Measurements from ENCODE around the gene GATD1.

The GATD1 gene

DNA sequence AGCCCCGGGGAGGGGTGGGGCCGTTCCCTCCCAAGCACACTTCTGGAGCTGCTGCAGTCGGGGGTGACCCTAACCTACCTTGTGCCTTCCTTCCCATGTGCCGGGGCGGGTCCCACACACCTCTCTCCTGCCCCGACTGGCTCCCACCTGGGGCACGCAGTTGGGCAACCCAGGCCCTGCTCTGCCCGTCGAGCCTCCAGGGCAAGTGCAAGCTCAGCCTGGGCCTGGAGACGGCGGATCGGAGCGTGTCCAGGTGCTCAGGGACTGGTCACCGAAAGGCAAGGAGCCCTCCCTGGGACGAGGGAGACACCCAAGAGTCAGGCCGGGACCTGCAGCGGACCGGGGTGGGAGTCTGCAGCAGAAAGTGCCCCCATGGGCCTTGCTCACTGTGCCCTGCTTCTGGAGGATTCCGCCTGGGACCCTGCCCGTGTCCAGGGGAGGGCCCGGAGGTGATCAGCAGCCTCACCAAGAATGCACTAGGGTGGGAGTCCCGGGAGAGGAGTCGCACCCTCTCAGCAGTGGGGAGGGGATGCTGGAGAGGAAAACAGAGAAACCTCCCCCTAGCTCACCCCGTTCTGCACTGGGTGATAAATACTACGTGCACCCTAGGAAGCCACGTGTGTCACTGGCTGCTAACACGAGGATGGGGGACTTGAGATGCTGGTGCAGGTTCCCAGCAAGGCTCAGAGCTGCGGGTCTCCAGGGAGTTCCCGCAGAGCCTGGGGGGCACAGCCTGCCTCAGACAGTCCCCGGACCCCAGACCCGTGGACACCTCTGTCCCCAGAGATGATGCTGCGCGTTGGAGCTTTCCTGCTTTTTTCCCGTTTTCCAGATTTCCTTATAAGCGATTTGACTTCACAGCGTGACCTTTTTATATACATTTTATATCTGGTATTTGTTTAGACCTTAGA lies 5.2 kb upstream of the GATD1 start:
- DNase-seq (ENCODE audit: low read depth in 1 of 2, low spot score in 1 of 2) = no peak

DNA sequence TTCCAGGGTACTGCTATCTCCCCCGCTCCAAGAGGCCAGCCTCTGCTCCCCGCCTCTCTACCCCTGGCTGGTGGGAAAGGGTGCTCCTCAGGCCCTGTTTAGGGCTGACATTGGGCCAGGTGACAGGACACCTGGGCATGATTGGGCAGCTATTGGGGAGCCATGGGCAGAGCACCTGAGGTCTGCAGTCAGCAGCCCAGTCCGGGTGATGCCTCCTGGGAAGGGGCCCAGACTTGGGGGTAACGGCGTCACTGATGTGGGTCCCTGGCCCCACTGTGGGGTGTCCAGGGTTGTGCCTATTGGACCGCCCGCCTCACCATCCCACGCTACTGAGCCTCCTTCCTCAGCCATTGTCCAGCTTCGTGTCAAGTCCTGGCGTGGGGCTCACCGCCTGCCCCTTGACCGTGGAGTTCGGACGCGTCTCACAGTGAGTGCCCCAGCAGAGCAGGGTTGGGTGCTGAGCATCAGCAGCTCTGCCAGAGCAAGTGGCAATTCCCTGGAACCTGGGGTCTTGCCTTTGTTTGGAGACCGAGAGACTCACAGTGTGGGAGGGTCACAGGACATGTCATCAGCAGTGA lies 2.8 kb upstream of the GATD1 start:
- no peak for DNase-seq (ENCODE audit: low read depth in 1 of 2, low spot score in 1 of 2)

DNA sequence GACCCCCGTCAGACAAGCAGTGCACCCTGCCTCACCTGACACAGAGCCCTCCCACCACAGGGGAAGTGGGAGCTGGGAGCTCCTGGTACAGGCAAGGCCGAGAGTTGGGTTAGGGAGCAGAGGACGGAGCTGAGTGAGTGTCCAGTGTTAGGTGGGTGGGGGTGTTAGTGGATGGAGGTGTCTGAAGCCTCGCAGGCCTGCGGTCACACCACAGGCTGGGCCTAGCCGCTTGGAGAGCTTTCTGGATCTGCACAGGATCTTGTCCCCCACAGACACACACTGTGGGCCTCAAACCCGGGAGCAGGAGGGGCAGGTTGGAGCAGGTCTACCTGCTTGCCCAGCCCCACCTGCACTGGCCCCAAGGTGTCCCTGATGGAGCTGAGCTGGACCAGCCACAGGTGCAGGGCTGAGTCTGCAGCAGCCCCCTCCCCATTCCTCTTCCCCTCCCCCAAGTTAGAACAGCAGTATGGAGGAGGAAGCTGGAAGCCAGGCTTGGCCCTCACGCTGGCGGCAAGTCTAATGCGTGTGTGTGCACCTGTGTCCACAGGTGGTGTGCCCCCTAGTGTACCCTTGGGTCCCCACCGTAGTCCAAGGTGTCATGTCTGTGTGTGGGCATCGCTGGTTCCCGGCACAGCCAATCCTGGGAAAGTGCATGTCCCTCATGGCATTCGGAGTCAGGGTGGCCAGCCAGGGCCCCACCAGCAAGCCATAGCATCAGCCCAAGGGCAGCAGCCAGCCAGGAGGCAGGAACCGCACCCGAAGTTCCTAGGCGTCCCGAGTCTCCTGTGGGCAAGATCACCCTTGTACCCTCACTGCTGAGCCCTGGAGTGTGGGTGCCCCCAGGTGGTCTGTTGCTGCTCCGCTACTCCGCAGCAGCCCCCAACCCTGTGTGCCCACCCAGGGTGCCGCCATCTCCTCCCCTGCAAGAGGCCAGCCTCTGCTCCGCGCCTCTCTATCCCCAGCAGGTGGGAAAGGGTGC lies 2.0 kb upstream of the GATD1 start:
- DNase-seq (ENCODE audit: low read depth in 1 of 2, low spot score in 1 of 2) = no peak

DNA sequence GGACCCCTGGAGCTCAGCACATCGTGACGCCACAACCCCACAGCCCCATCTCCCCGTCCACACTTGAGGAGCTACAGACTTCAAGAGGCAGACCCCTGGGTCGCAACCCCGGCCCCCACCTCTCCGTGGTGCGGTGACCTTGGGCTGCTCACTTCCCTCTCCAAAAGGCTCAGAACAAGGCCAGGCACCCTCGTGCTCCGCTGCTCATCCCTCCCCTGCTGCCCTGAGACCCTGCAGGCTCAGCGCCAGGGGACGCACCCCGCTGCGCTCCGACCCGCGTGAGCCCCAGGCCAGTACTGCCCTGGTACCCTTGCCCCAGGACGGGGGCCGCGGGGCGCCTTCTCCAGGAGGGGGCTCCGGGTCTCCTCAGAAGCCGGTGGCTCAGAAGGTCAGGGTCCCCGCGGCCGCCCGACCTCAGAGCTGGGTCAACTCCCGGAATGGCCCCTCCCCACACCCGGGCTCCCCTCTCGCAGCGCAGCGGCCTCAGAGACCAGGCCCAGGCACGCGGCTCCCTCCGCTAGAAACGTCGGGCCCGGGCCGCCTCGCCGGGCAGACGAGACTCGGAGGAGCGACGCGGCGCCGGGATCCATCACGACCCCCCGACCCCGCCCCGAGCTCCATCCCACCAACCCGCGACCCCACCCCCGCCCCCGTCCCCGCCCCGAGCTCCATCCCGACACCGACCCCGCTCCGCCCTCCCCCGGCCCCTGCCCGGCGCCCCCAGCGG lies 563 bp downstream of the GATD1 start:
- DNase-seq (ENCODE audit: low read depth in 1 of 2, low spot score in 1 of 2) = no peak

GRCh38 chr11:776263-776560 lies 1.1 kb downstream of the GATD1 start:
- DNase-seq (ENCODE audit: low read depth in 1 of 2, low spot score in 1 of 2) = no peak

DNA sequence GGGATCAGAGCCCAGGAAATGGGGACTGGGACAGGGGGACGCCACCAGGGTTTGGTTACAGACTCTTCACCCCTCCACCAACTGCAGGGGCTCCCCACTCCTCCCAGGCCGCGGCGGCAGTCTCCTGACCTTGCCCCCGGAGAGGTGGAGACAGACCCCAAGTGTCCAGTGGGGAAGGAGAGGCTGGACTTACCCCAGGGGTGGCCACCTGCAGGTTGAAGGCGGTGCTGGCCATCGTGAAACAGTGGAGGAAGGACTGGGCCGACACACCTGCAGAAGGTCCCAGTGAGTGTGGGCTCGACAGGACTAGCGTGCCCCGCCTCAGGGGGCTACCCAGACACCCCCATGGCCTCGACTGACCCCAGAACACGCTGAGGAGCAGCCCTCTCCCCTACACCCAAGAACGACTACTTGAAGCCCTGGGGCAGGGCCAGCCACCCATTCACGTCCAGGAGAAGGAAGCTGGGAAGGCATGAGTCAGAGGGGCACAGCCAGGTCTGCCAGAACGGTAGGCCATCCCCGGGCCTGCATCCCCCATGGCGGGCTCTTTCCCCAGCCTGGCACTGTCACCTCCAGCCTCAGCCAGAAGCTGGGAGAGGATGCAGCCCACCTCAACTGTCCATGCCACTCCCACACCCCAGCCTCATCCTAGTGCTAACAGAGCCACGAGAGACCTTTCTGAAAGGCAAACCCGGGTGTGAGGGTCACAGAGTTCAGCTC lies 2.3 kb downstream of the GATD1 start:
- no peak for DNase-seq (ENCODE audit: low read depth in 1 of 2, low spot score in 1 of 2)

- DNase-seq (ENCODE audit: low read depth in 1 of 2, low spot score in 1 of 2) = no peak
Measured at GRCh38 chr11:773830-774229, 3.5 kb downstream of the GATD1 start.

GRCh38 chr11:773425-773824 lies 3.9 kb downstream of the GATD1 start:
- no peak for DNase-seq (ENCODE audit: low read depth in 1 of 2, low spot score in 1 of 2)

DNA sequence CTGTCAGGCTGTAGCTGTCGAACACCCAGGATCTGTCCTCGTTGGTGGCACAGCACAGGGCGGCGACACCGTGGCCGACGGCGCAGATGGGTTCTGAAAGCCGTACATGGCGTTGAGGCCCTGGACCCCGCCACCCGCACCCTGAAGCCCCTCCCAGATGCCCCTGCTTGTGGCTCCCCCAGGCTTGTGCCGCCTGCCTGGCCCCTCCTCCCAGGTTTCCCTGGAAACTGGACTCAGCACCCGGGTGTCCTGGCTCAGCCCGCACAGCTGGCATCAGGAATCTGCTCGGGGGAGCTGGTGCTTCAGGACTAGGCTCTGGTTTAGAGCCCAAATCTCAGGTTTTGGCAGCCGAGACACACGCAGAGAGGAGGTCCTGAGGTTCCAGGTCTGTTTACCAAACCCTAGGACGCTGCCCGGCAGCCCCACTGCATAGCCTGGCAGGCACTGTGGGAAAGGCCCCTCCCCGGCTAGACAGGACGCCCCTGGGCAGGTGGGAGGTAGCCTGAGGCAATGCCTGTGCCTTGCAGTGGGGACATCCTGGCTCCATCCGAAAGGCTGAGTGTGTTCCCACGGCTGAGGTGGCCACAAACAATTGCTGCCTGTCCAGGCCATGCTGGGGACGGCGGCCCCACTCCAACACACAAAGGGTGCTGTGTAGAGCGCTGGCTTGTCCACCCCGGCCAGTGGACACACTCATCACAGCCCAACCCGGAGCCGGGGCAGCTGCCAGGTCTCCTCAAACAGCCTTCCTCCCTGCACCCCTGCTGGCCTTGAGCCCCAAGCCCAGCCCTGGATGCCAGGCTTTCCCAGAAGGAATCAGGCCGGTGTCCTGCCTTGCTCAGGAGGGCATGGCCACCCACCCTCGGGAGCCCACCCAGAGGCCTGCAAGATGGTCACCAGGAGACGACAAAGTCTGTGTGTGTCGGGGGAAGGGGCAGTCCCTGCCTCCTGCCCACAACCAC lies 4.6 kb downstream of the GATD1 start:
- DNase-seq (ENCODE audit: low read depth in 1 of 2, low spot score in 1 of 2) = no peak

- no peak for DNase-seq (ENCODE audit: low read depth in 1 of 2, low spot score in 1 of 2)
Measured at GRCh38 chr11:771617-772204, 5.6 kb downstream of the GATD1 start.

- DNase-seq (ENCODE audit: low read depth in 1 of 2, low spot score in 1 of 2) = no peak
Measured at GRCh38 chr11:770642-771616, 6.4 kb downstream of the GATD1 start.

DNA sequence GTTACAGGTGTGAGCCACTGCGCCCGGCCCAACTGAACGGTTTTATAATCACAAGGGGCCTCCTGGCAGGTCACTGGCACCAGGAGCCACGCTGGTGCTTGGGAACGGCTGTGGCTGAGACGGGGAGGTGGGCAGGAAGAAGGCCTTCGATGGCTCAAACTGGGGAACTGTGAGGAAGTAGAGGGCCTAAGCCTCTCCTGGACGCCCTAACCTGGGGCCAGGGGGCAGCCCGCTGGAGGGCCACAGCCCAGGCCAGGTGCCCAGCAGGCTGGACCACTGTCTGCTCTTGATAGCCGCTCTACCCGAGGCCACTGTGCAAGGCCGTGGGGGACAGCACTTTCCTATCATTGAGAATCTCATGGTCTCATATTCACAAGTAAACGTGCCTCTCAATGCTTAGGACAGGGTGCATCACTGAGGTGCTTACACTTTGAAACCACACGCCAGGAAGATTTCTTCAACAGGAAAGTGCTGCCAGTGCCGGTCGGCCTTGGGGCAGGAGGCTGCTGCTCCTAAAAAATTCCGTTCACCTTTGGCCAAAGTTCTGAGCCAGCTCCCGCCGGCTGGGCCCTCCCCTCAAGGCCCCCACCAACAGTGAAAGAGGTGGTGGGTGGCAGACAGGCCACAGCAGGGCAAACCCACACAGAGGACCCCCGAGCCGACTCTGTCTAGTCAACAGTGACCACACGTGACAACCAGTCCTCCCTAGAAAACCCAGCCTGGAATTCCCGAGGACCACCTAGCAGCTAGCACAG lies 7.2 kb downstream of the GATD1 start:
- no peak for DNase-seq (ENCODE audit: low read depth in 1 of 2, low spot score in 1 of 2)

DNA sequence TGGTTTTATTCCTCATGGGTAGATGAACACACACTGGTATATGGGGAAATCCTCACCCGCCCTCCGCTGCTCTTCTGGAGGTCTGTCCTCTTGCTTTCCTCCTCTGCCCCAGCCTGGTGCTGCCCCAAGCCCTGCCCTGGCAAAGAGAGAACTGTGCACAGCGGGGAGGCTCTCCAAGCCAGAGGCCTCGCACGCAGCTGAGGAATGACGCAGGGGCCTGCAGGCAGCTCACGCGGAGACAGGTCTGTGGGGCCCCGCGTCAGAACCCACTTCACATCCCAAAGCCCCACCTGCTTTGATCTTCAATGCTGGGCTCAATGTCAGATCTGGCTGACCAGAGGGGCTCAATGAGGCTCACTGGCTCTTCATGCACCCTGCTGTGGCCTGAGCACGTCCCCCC lies 10.0 kb downstream of the GATD1 start:
- DNase-seq (ENCODE audit: low read depth in 1 of 2, low spot score in 1 of 2) = no peak

GRCh38 chr11:766936-767210 lies 10.4 kb downstream of the GATD1 start:
- DNase-seq (ENCODE audit: low read depth in 1 of 2, low spot score in 1 of 2) = no peak

DNA sequence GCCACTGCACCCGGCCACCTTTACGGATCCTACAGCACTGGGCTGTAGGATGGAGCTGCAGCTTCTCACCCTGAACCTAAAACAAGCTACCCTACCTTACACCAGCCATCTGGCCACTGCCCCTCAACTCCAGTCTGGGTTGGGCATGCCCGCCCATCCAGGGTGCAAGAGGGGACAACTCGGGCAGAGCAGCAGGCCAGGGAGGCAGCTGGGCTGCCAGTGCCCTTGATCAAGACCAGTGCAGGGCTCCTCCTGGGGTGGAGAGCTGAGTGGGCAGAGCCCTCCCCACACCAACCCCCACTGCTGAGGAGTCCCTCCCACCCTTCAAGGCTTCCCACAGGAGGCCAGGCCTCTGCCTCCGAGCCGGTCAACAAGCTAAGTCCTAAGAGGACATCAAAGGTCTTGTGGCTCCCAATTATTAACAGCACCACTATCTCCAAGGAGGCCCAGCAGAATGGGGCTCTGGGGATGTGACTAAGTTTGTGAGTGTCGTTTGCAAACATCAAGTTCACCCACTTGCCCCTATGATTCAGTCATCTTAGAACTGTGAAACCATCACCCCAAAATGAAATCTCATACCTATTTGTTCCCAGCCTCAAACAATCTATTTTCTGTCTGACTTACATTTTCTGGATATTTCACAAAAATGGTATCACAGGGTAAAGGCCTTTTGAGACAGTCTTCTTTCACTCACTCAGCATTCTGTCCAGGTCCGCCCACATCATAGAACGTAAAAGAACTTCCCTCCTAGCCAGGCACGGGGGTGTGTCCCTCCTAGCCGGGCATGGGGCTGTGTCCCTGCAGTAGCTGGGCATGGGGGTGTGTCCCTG lies 11.0 kb downstream of the GATD1 start:
- DNase-seq (ENCODE audit: low read depth in 1 of 2, low spot score in 1 of 2) = no peak

- DNase-seq (ENCODE audit: low read depth in 1 of 2, low spot score in 1 of 2) = no peak
Measured at GRCh38 chr11:765802-766091, 11.5 kb downstream of the GATD1 start.

Measured in stimulated activated CD4-positive, alpha-beta T cell treated with anti-CD3 and anti-CD28 coated beads, Interleukin-15, amount 100 ng/mL, for 1 hour (primary cell).